Heart right ventricle (tissue), 16 donors: ENCODE results near the gene CRYBG1. TPM values are rescaled to one million over a fixed set of nuclear protein-coding genes. Genes with fewer than 3 reads are reported as not detected.
"Not testable (repeated sequence)": the region's sequence is repeated elsewhere in the genome, so short reads cannot be mapped to it uniquely, and the experiment has no call there.

Source experiments
- ATAC-seq, 8 donors: fragments of 200-7000 bp; cut with Tn5 transposase; one replicate each; pipeline ENCODE4 v1.9.1; 2020; ENCODE audit warnings: mild to moderate bottlenecking in 8 of 8, moderate library complexity in 8 of 8, moderate number of reproducible peaks in 1 of 8
- DNase-seq, 2 donors: peaks; one replicate each; pipeline ENCODE4 v3.0.0-alpha.2; 2020
- H3K27ac ChIP-seq, 10 donors: fragments of 200-600 bp; sonication (generic) in 2 of 10; one replicate each; pipeline versions ENCODE4 v1.5.0 to v1.8.0; 2020 to 2022; ENCODE audit warnings: mild to moderate bottlenecking in 3 of 10
- H3K27me3 ChIP-seq, 7 donors: fragments of 200-600 bp; one replicate each; pipeline ENCODE4 v1.8.0; 2021 to 2022; ENCODE audit warnings: mild to moderate bottlenecking in 2 of 7
- H3K36me3 ChIP-seq, 9 donors: fragments of 200-600 bp; sonication (generic) in 1 of 9; one replicate each; pipeline versions ENCODE4 v1.5.0 to v1.8.0; 2020 to 2022; ENCODE audit warnings: mild to moderate bottlenecking in 2 of 9
- H3K4me1 ChIP-seq, 9 donors: fragments of 200-600 bp; sonication (generic) in 1 of 9; one replicate each; pipeline versions ENCODE4 v1.5.0 to v1.8.0; 2020 to 2022; ENCODE audit warnings: mild to moderate bottlenecking in 4 of 9
- H3K4me3 ChIP-seq, 10 donors: fragments of 200-600 bp; sonication (generic) in 2 of 10; one replicate each; pipeline versions ENCODE4 v1.5.0 to v1.8.0; 2020 to 2022; ENCODE audit warnings: mild to moderate bottlenecking in 7 of 10, moderate library complexity in 2 of 10
- H3K9me3 ChIP-seq, 11 donors: fragments of 200-600 bp in 10 of 11; sonication (generic) in 2 of 11; one replicate each; pipeline versions ENCODE4 v1.5.0 to v1.8.0; 2013 to 2022; ENCODE audit warnings: mild to moderate bottlenecking in 2 of 11, control low read depth in 1 of 11, moderate library complexity in 1 of 11
- WGBS, 2 donors: extraction: QIAGEN DNeasy Blood & Tissue Kit; methylation state at CpG; one replicate each; pipeline ENCODE4 v1.1.7; 2013; ENCODE audit warnings: inconsistent platforms in 1 of 2; 5-methylcytosine and 5-hydroxymethylcytosine counted together
- intact Hi-C, 10 donors: fragments of 100-400 bp; cut with DNase I; formaldehyde crosslinking; loops; one replicate each; pipeline versions ENCODE4 v1.11.1 to v1.14.2; 2022
- polyA plus RNA-seq, 2 donors: library from polyadenylated mRNA; stranded (reverse); fragments of 200-250 nt; gene quantifications; one replicate each; pipeline ENCODE4 v1.2.3, GENCODE V29; 2013
- total RNA-seq, 10 donors: library from RNA; stranded (reverse); fragmentation: NEBNext Ultra II Directional in 3 of 10; extraction: Animal tissue kit (Norgen Biotek cat#: 25700) in 3 of 10; gene quantifications; one replicate each; pipeline versions ENCODE4 v1.2.1 to v1.2.4, GENCODE V29; 2021 to 2023
- TF ChIP-seq, protein P1 (sequence below), 9 donors: fragments of 200-600 bp; sonication (generic) in 2 of 9; IDR thresholded peaks; one replicate each; pipeline versions ENCODE4 v1.5.0 to v1.8.0; 2021 to 2022; ENCODE audit warnings: antibody characterized with exemption in 9 of 9, mild to moderate bottlenecking in 5 of 9, moderate library complexity in 1 of 9
- donor health status: Arrhythmogenic right ventricular cardiomyopathy.
- donor health status: ischemic (EF 13 %, LVEDD 7.1; RV severe dilation, severe dysfunction).
- donor health status: healthy with polysubstance abuse.
- donor health status: DM: no; HTN: yes; CAD: no.
- donor health status: DM: no; HTN: no; CAD: no.
- donor health status: ischemic (EF 25% LVEDD 6.9; RV normal size, moderate dysfunction).
- donor health status: ischemic (EF 25% LVEDD 5.7; RV mildly dilated, moderate dysfunction).
- donor health status: healthy.
- donor health status: DM: yes; HTN: yes; CAD: no.
- donor health status: Ischemic cardiomyopathy.
- donor health status: ischemic (EF 35%, LVEDD 5.7; RV mildly dilated, moderate dysfunction).
- donor health status: nonischemic (EF 11% LVEDD 7.7; RV severe dilation, severe dysfunction).
- donor health status: DM: yes; HTN: yes; CAD: no.
- donor health status: PGD.
- donor health status: ischemic (EF 29% LVEDD 5.4; RV normal size, mild dysfunction).
- donor health status: nonischemic (EF 23%, LVEDD 6.1; RV moderate dilation, normal function).

Gene CRYBG1
- total and polyA plus RNA-seq, 12 donors: 0.64 to 9.4 (median 1.5) TPM

DNA sequence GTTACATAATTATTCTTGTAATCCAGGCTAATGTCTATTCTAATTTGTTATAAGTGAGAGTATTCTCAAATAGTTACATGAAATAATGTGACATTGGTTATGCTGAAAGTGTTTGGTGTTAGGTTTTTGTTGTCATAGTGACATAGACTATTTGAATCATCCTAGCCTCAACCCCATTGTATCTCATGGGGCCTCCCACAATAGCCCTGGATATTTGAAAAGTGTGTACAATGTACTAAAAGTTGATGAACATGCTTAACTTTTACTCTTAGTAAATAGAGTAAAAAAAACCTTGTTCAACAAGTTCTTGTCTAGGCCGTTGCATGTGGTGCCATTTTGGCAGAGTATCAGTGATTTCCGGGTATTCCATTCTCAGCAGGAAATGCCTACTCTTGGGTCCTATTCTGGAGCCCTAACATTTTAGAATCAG is 185.8 kb downstream of the CRYBG1 start:
- Histone ChIP-seq H3K27ac (peak overlapping the region in 5 of 10 donors; percentile 34 to 86 (median 49)), H3K4me1 (peaks cover 0 to 55% (median 18%) of the 10 kb centered on the region in 9 donors), H3K9me3 (no peaks in the 10 kb centered on the region), H3K4me3 (no peak overlapping the region), H3K27me3 (no peaks in the 10 kb centered on the region), H3K36me3 (peaks cover 0 to 50% (median 0%) of the 10 kb centered on the region in 9 donors)
- intact Hi-C loops: no loop called here
- TF ChIP-seq, protein P1, sequence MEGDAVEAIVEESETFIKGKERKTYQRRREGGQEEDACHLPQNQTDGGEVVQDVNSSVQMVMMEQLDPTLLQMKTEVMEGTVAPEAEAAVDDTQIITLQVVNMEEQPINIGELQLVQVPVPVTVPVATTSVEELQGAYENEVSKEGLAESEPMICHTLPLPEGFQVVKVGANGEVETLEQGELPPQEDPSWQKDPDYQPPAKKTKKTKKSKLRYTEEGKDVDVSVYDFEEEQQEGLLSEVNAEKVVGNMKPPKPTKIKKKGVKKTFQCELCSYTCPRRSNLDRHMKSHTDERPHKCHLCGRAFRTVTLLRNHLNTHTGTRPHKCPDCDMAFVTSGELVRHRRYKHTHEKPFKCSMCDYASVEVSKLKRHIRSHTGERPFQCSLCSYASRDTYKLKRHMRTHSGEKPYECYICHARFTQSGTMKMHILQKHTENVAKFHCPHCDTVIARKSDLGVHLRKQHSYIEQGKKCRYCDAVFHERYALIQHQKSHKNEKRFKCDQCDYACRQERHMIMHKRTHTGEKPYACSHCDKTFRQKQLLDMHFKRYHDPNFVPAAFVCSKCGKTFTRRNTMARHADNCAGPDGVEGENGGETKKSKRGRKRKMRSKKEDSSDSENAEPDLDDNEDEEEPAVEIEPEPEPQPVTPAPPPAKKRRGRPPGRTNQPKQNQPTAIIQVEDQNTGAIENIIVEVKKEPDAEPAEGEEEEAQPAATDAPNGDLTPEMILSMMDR (IDR thresholded peaks at IDR 0.05): no peak
- 30 to 40% methylated on average over 2 of the region's 2 CpGs for WGBS, 2 donors
- ATAC-seq (peak in 2 of 8 donors; percentile 24 to 37), DNase-seq (no peak)

DNA sequence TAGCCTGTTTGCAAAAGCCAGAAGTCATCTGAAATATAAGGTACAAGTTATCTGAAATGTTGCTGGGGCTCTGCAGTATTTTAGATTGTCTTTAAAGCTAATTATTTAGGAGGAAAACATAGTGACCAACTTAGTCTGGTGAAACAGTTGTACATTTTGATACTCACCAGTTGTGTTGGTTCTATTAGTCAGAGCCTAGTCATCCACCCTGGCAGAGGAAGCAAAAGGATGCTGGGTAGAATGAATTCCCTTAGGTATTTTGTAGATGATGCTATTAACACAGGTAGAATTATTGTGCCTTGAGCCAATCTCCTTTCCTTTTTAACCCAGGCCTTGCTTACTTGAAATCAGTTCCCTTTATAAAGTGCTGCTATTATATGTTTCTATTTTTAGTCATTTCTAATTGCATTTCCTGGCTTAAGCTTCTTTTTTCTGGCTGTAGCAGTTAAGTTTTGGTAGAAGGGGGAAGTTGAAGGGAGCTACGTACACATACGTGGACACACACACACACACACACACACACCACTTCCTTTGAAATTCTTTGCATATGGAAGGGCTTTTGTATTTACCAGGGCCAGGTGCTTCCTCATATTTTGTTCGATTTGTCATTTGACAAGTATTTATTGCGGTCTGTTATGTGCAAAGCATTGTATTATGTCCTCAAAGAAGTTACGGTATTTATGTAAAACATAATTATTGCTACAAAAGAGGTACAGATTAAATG is 186.3 kb downstream of the CRYBG1 start:
- TF ChIP-seq, protein P1 (IDR thresholded peaks at IDR 0.05): no peak
- H3K4me1 ChIP-seq: peaks cover 0 to 55% (median 18%) of the 10 kb centered on the region in 9 donors
- no peak overlapping the region for H3K4me3 ChIP-seq
- ATAC-seq (peak in 6 of 8 donors; percentile 38 to 73 (median 66)), DNase-seq (no peak)
- no peaks in the 10 kb centered on the region for H3K27me3 ChIP-seq
- peak overlapping the region in 6 of 10 donors; percentile 13 to 86 (median 47) for H3K27ac ChIP-seq
- H3K36me3 ChIP-seq: peaks cover 0 to 50% (median 0%) of the 10 kb centered on the region in 9 donors
- H3K9me3 ChIP-seq: no peaks in the 10 kb centered on the region
- 37 to 47% methylated on average over 5 of the region's 5 CpGs for whole genome bisulfite sequencing, 2 donors
- intact Hi-C loops: no loop called here

DNA sequence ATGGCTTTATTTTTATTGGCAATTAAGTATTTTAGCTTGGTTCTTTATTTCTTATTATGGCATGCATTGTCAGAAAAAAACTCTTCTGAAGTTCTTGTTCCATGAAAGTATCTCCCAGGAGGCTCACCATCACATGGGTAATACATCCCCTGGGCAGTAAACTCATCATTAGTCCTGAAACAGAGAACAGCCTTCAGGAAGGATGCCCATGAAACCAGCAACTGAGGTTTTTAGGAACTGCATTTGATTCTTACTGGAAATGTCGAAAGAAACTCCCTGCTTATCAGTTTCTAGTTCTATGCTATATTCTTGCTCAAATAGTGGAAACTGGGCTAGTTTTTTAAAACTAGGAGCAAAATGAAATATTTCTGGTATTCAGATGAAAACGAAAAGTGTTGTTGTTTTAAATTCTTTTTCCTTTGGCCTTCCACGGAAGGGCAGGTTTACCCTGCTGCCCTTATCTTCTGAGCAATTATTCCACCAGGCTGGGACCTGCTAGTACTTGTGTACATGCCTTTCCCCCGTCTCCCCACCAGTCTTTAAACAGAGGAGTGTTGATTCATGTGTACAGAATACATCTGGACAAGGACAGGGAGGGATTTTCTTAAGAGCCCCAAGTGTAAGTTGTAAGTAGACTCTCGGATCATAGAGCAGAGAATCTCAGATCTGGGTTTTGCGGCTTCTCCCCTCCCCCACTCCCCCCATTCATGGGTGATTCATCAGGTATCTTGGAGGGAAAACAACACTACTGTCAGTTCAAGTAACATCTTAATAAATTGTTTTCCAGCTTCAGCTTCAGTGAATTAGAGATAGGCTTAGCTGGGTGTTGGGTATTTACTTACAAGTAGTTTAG is 187.3 kb downstream of the CRYBG1 start:
- ATAC-seq (no peak), DNase-seq (no peak)
- no peaks in the 10 kb centered on the region for H3K27me3 ChIP-seq
- no peaks in the 10 kb centered on the region for H3K9me3 ChIP-seq
- H3K27ac ChIP-seq: peak overlapping the region in 5 of 10 donors; percentile 13 to 57 (median 45)
- intact Hi-C loops: no loop called here
- 61% methylated on average over 6 of the region's 6 CpGs for WGBS, 2 donors
- peaks cover 0 to 55% (median 18%) of the 10 kb centered on the region in 9 donors for H3K4me1 ChIP-seq
- no peak overlapping the region for H3K4me3 ChIP-seq
- peaks cover 0 to 53% (median 0%) of the 10 kb centered on the region in 9 donors for H3K36me3 ChIP-seq
- TF ChIP-seq, protein P1 (IDR thresholded peaks at IDR 0.05): no peak

DNA sequence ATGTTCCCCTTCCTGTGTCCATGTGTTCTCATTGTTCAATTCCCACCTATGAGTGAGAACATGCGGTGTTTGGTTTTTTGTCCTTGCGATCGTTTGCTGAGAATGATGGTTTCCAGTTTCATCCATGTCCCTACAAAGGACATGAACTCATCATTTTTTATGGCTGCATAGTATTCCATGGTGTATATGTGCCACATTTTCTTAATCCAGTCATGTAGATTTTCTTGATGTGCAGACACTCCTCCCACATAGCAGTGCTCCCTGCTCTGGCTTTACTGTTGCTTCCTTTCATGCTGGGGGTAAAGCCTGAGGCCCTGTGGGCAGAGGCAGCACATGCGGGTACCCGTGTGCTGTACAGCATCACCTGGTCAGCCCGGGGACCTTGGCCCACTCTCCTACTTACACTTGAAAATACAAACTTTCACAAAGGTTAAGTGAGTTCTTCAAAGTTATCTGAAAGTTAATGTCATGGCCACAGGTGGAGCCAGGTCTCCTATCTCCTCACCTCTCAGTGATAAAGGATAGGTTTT is 188.5 kb downstream of the CRYBG1 start:
- Histone ChIP-seq H3K4me1 (peaks cover 0 to 55% (median 18%) of the 10 kb centered on the region in 9 donors), H3K36me3 (peaks cover 0 to 53% (median 0%) of the 10 kb centered on the region in 9 donors), H3K27ac (peak overlapping the region in 1 of 10 donors; percentile 10)
- H3K27me3 ChIP-seq, DNase-seq, ATAC-seq, H3K9me3 ChIP-seq, H3K4me3 ChIP-seq, intact Hi-C loops: not testable (repeated sequence)
- WGBS, 2 donors: 94 to 95% methylated on average over 3 of the region's 6 CpGs
